Measurements from ENCODE around the gene MRGPRX1. TPM values are rescaled to one million over a fixed set of nuclear protein-coding genes. Genes with fewer than 3 reads are reported as not detected.
A peak's percentile ranks its signal among the peaks of the same experiment; 100 is the strongest.
"Not testable (repeated sequence)": the region's sequence is repeated elsewhere in the genome, so short reads cannot be mapped to it uniquely, and the experiment has no call there.

The MRGPRX1 gene
- total and polyA plus RNA-seq, 5 donors from 2014 or later: not detected

DNA sequence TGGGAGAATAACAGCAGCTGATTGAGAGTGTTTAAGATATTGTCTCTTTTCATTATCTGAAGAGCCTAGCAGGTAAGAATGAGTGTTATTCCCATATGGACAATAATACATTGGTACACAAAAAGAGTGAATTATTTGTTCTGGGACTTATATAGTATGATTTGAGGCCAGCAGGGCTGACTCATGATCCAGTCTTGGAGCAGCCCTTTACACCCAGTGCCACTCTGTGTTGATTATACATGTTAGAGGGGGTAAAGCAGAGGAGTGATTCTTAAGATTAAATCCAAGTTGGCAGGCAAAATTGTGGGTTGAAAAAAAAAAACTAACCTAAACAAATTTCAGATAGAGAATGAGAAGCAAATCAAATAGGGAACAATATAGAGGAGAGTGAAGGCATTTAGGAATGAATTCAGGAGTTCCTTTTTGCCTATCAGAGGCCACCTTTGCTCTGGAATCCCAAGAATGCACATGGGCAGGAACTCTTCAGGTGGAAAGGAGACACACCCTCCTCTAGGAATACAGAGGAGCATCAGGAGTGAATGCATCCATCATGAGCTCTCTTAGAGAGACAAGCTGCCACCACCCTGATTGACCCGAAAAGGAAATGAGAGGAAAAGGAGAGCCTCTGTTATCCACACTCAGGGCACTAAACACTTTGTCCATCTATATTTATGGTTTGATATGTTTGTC is 19.2 kb upstream of the MRGPRX1 start:
- H3K4me1 ChIP-seq (ENCODE audit: control insufficient read depth, insufficient read depth, low read length, poor library complexity, severe bottlenecking): no peaks in the 10 kb centered on the region
- Mint-ChIP-seq H3K4me1 (no peaks in the 10 kb centered on the region), H3K27ac (no peak overlapping the region), H3K9me3 (peaks cover 0 to 3% (median 0%) of the 10 kb centered on the region in 7 donors), H3K36me3 (no peaks in the 10 kb centered on the region), H3K27me3 (peaks cover 8% of the 10 kb centered on the region), H3K4me3 (no peak overlapping the region)
- no peaks in the 10 kb centered on the region for H3K27me3 ChIP-seq (ENCODE audit: control insufficient read depth, insufficient read depth, low read length)
- no peak overlapping the region for H3K27ac ChIP-seq (ENCODE audit: insufficient read depth, low read length, poor library complexity, severe bottlenecking)
- no peak overlapping the region for H3K4me3 ChIP-seq (ENCODE audit: low read depth, low read length)
- no peaks in the 10 kb centered on the region for H3K9me3 ChIP-seq (ENCODE audit: control insufficient read depth in 2 of 2, low read length in 2 of 2)
- ATAC-seq (ENCODE audit: low read depth in 2 of 2): no peak
- no peak for DNase-seq
- H3K36me3 ChIP-seq (ENCODE audit: control insufficient read depth, insufficient read depth, low read length): no peaks in the 10 kb centered on the region

DNA sequence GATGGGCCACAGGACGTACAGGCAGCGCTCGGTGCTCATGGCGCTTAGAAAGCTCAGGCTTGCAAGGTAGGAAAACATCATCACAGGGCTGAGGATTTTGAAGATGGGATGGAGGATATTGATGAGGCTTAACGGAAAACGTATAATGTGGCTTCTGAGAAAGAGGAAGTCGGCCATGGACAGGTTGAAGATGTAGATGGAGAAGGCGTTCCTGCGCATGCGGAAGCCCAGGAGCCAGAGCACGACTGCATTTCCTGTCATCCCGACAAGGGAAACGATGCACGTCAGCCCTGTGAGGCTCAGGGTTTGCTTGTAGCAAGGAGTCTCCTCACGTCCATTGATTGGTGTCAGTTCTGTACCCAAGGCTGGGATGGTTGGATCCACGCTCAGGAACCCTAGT is 17.4 kb upstream of the MRGPRX1 start:
- no peaks in the 10 kb centered on the region for H3K4me1 Mint-ChIP-seq
- peaks cover 0 to 3% (median 0%) of the 10 kb centered on the region in 7 donors for H3K9me3 Mint-ChIP-seq
- H3K36me3 Mint-ChIP-seq: no peaks in the 10 kb centered on the region
- ATAC-seq (ENCODE audit: low read depth in 2 of 2): no peak
- no peaks in the 10 kb centered on the region for H3K36me3 ChIP-seq (ENCODE audit: control insufficient read depth, insufficient read depth, low read length)
- H3K27me3 Mint-ChIP-seq: peaks cover 8% of the 10 kb centered on the region
- no peaks in the 10 kb centered on the region for H3K27me3 ChIP-seq (ENCODE audit: control insufficient read depth, insufficient read depth, low read length)
- H3K27ac Mint-ChIP-seq: no peak overlapping the region
- no peak overlapping the region for H3K4me3 Mint-ChIP-seq
- H3K9me3 ChIP-seq (ENCODE audit: control insufficient read depth in 2 of 2, low read length in 2 of 2): no peaks in the 10 kb centered on the region
- no peak overlapping the region for H3K27ac ChIP-seq (ENCODE audit: insufficient read depth, low read length, poor library complexity, severe bottlenecking)
- H3K4me3 ChIP-seq (ENCODE audit: low read depth, low read length): no peak overlapping the region
- no peaks in the 10 kb centered on the region for H3K4me1 ChIP-seq (ENCODE audit: control insufficient read depth, insufficient read depth, low read length, poor library complexity, severe bottlenecking)
- DNase-seq: no peak

- no peaks in the 10 kb centered on the region for H3K4me1 Mint-ChIP-seq
These were observed 3.1 kb downstream of the MRGPRX1 start for GRCh38 chr11:18936002-18936673.

DNA sequence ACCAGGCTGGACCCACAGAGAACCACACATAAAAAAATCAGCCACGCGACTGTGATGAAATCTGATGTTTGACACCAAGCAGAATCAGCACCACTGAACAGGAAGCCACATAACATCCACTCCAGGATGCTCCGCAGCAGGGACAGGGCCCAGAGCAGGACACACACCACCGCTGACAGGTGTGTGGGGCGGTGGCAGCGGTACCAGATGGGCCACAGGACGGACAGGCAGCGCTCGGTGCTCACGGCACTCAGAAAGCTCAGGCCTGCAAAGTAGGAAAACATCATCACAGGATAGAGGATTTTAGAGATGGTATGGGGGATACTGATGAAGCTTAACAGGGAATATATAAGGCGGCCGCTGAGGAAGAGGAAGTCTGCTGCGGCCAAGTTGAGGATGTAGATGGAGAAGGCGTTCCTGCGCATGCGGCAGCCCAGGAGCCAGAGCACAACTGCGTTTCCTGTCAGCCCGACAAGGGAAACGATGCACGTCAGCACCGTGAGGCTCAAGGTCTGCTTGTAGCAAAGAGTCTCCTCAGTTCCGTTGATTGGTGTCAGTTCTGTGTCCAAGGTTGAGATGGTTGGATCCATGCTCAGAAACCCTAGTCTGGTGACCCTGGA is 4.9 kb downstream of the MRGPRX1 start:
- no peak for ATAC-seq (ENCODE audit: low read depth in 2 of 2)
- Histone ChIP-seq H3K4me3 (ENCODE audit: low read depth, low read length) (no peak overlapping the region), H3K27me3 (ENCODE audit: control insufficient read depth, insufficient read depth, low read length) (peaks cover 4% of the 10 kb centered on the region), H3K36me3 (ENCODE audit: control insufficient read depth, insufficient read depth, low read length) (no peaks in the 10 kb centered on the region), H3K9me3 (ENCODE audit: control insufficient read depth in 2 of 2, low read length in 2 of 2) (no peaks in the 10 kb centered on the region), H3K4me1 (ENCODE audit: control insufficient read depth, insufficient read depth, low read length, poor library complexity, severe bottlenecking) (no peaks in the 10 kb centered on the region), H3K27ac (ENCODE audit: insufficient read depth, low read length, poor library complexity, severe bottlenecking) (no peak overlapping the region)
- H3K36me3 Mint-ChIP-seq: no peaks in the 10 kb centered on the region
- H3K4me1 Mint-ChIP-seq: no peaks in the 10 kb centered on the region
- H3K27ac Mint-ChIP-seq: no peak overlapping the region
- no peak overlapping the region for H3K4me3 Mint-ChIP-seq
- peaks cover 17% of the 10 kb centered on the region for H3K27me3 Mint-ChIP-seq
- peaks cover 0 to 1% (median 0%) of the 10 kb centered on the region in 7 donors for H3K9me3 Mint-ChIP-seq
- DNase-seq: peak in 1 of 3 donors; percentile 1

More at GRCh38 chr11:18936002-18936673, 3.1 kb downstream of the MRGPRX1 start:
- no peak for DNase-seq
- Mint-ChIP-seq H3K4me3 (no peak overlapping the region), H3K9me3 (peaks cover 0 to 4% (median 0%) of the 10 kb centered on the region in 7 donors), H3K36me3 (no peaks in the 10 kb centered on the region), H3K27me3 (peaks cover 10% of the 10 kb centered on the region), H3K27ac (no peak overlapping the region)
- no peak for ATAC-seq (ENCODE audit: low read depth in 2 of 2)
- Histone ChIP-seq H3K27me3 (ENCODE audit: control insufficient read depth, insufficient read depth, low read length) (peaks cover 4% of the 10 kb centered on the region), H3K36me3 (ENCODE audit: control insufficient read depth, insufficient read depth, low read length) (no peaks in the 10 kb centered on the region), H3K4me1 (ENCODE audit: control insufficient read depth, insufficient read depth, low read length, poor library complexity, severe bottlenecking) (no peaks in the 10 kb centered on the region), H3K4me3 (ENCODE audit: low read depth, low read length) (no peak overlapping the region), H3K27ac (ENCODE audit: insufficient read depth, low read length, poor library complexity, severe bottlenecking) (no peak overlapping the region), H3K9me3 (ENCODE audit: control insufficient read depth in 2 of 2, low read length in 2 of 2) (no peaks in the 10 kb centered on the region)

GRCh38 chr11:18927550-18928322 is 11.5 kb downstream of the MRGPRX1 start:
- no peak for ATAC-seq (ENCODE audit: low read depth in 2 of 2)
- Mint-ChIP-seq H3K36me3 (no peaks in the 10 kb centered on the region), H3K27me3 (peaks cover 15% of the 10 kb centered on the region), H3K27ac (no peak overlapping the region), H3K4me3 (no peak overlapping the region), H3K9me3 (peaks cover 0 to 6% (median 0%) of the 10 kb centered on the region in 7 donors), H3K4me1 (no peaks in the 10 kb centered on the region)
- Histone ChIP-seq H3K27me3 (ENCODE audit: control insufficient read depth, insufficient read depth, low read length) (no peaks in the 10 kb centered on the region), H3K4me3 (ENCODE audit: low read depth, low read length) (no peak overlapping the region), H3K36me3 (ENCODE audit: control insufficient read depth, insufficient read depth, low read length) (no peaks in the 10 kb centered on the region), H3K9me3 (ENCODE audit: control insufficient read depth in 2 of 2, low read length in 2 of 2) (no peaks in the 10 kb centered on the region), H3K4me1 (ENCODE audit: control insufficient read depth, insufficient read depth, low read length, poor library complexity, severe bottlenecking) (no peaks in the 10 kb centered on the region), H3K27ac (ENCODE audit: insufficient read depth, low read length, poor library complexity, severe bottlenecking) (no peak overlapping the region)
- DNase-seq: no peak

GRCh38 chr11:18925426-18925825 is 13.8 kb downstream of the MRGPRX1 start:
- H3K9me3 Mint-ChIP-seq; ATAC-seq (ENCODE audit: low read depth in 2 of 2); H3K36me3 Mint-ChIP-seq; H3K27ac Mint-ChIP-seq; H3K4me1 Mint-ChIP-seq; H3K4me3 Mint-ChIP-seq; H3K36me3 ChIP-seq (ENCODE audit: control insufficient read depth, insufficient read depth, low read length); H3K9me3 ChIP-seq (ENCODE audit: control insufficient read depth in 2 of 2, low read length in 2 of 2); H3K27ac ChIP-seq (ENCODE audit: insufficient read depth, low read length, poor library complexity, severe bottlenecking); DNase-seq; H3K27me3 ChIP-seq (ENCODE audit: control insufficient read depth, insufficient read depth, low read length); H3K4me3 ChIP-seq (ENCODE audit: low read depth, low read length); H3K4me1 ChIP-seq (ENCODE audit: control insufficient read depth, insufficient read depth, low read length, poor library complexity, severe bottlenecking): not testable (repeated sequence)
- peaks cover 15% of the 10 kb centered on the region for H3K27me3 Mint-ChIP-seq

- DNase-seq: no peak
- Mint-ChIP-seq H3K4me1 (no peaks in the 10 kb centered on the region), H3K27me3 (no peaks in the 10 kb centered on the region), H3K9me3 (peaks cover 0 to 4% (median 0%) of the 10 kb centered on the region in 7 donors), H3K4me3 (no peak overlapping the region), H3K27ac (no peak overlapping the region), H3K36me3 (no peaks in the 10 kb centered on the region)
- H3K36me3 ChIP-seq (ENCODE audit: control insufficient read depth, insufficient read depth, low read length): no peaks in the 10 kb centered on the region
- no peak overlapping the region for H3K27ac ChIP-seq (ENCODE audit: insufficient read depth, low read length, poor library complexity, severe bottlenecking)
- no peaks in the 10 kb centered on the region for H3K9me3 ChIP-seq (ENCODE audit: control insufficient read depth in 2 of 2, low read length in 2 of 2)
- H3K27me3 ChIP-seq (ENCODE audit: control insufficient read depth, insufficient read depth, low read length): peaks cover 2% of the 10 kb centered on the region
- ATAC-seq (ENCODE audit: low read depth in 2 of 2): no peak
- no peak overlapping the region for H3K4me3 ChIP-seq (ENCODE audit: low read depth, low read length)
- no peaks in the 10 kb centered on the region for H3K4me1 ChIP-seq (ENCODE audit: control insufficient read depth, insufficient read depth, low read length, poor library complexity, severe bottlenecking)
These were observed 26.3 kb downstream of the MRGPRX1 start for GRCh38 chr11:18912883-18913282.

Data from CD4-positive, CD25-positive, alpha-beta regulatory T cell (primary cell).